Heart left ventricle (tissue), 13 donors: Measurements from ENCODE around the gene CNPY1.

Experiments
- POLR2A ChIP-seq, 2 donors: fragments of 450-650 bp; IDR thresholded peaks; one replicate each; pipeline ENCODE4 v1.6.1; 2017; ENCODE audit warnings: antibody characterized with exemption in 2 of 2, mild to moderate bottlenecking in 2 of 2, moderate library complexity in 2 of 2
- TF ChIP-seq, protein P1 (sequence below), 12 donors: fragments of 200-600 bp; sonication (generic) in 4 of 12; IDR thresholded peaks; one replicate each; pipeline versions ENCODE4 v1.5.0 to v1.8.0; 2018 to 2022; ENCODE audit warnings: antibody characterized with exemption in 12 of 12, mild to moderate bottlenecking in 5 of 12
- donor health status: ischemic (EF 13 %, LVEDD 7.1; RV severe dilation, severe dysfunction).
- donor health status: DM: no; HTN: yes; CAD: no.
- donor health status: DM: no; HTN: no; CAD: no.
- donor health status: ischemic (EF 25% LVEDD 6.9; RV normal size, moderate dysfunction).
- donor health status: ischemic (EF 25% LVEDD 5.7; RV mildly dilated, moderate dysfunction).
- donor health status: ischemic (EF 35%, LVEDD 5.7; RV mildly dilated, moderate dysfunction).
- donor health status: nonischemic (EF 11% LVEDD 7.7; RV severe dilation, severe dysfunction).
- donor health status: DM: yes; HTN: yes; CAD: no.
- donor health status: PGD.
- donor health status: ischemic (EF 29% LVEDD 5.4; RV normal size, mild dysfunction).
- donor health status: nonischemic (EF 23%, LVEDD 6.1; RV moderate dilation, normal function).

DNA sequence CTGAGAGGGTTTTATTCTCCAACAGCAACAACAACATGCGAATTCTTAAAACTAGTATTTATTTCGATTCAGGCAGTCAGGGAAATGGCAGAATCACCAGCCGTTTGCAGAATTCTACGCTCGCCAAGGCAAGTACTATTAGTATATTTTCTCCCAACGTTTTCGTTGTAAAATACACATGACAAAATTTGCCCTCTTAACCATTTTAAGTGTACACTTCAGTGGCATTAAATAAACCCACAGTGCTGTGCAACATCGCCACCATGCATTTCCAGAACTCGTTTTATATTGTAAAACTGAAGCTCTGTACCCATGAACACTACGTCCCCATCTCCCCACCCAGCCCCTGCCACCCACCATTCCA is 77.6 kb downstream of the CNPY1 start:
- TF ChIP-seq POLR2A (IDR thresholded peaks at IDR 0.05) = no peak
- TF ChIP-seq, protein P1, sequence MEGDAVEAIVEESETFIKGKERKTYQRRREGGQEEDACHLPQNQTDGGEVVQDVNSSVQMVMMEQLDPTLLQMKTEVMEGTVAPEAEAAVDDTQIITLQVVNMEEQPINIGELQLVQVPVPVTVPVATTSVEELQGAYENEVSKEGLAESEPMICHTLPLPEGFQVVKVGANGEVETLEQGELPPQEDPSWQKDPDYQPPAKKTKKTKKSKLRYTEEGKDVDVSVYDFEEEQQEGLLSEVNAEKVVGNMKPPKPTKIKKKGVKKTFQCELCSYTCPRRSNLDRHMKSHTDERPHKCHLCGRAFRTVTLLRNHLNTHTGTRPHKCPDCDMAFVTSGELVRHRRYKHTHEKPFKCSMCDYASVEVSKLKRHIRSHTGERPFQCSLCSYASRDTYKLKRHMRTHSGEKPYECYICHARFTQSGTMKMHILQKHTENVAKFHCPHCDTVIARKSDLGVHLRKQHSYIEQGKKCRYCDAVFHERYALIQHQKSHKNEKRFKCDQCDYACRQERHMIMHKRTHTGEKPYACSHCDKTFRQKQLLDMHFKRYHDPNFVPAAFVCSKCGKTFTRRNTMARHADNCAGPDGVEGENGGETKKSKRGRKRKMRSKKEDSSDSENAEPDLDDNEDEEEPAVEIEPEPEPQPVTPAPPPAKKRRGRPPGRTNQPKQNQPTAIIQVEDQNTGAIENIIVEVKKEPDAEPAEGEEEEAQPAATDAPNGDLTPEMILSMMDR (IDR thresholded peaks at IDR 0.05) = no peak
